Endothelial cell of umbilical vein (primary cell): ENCODE measurements around the gene STBD1. TPM values are rescaled to one million over a fixed set of nuclear protein-coding genes. Genes with fewer than 3 reads are reported as not detected.

Experiments used
- BruUV-seq: library from RNA; stranded (reverse); fragments of 400-500 nt; replicated peaks from 2 replicates; lab custom pipeline; 2021; lab: Mats Ljungman, UMichigan
- CTCF ChIA-PET: fragments of 300-600, 350-600 bp; sonication (Branson Sonifier 250); formaldehyde crosslinking; loops from one replicate; lab custom pipeline; 2021; ENCODE audit warnings: antibody characterized with exemption, inconsistent platforms; lab: Charles Lee
- POLR2A ChIA-PET: fragments of 300-600, 350-600 bp; sonication (Branson Sonifier 250); formaldehyde crosslinking; loops from one replicate; lab custom pipeline; 2021; ENCODE audit warnings: antibody characterized with exemption, inconsistent platforms; lab: Charles Lee
- DNase-seq: peaks from one replicate; pipeline ENCODE4 v3.0.0-alpha.2; 2011; ENCODE audit warnings: low read depth, low spot score
- FAIRE-seq: peaks from 2 replicates; lab custom pipeline; 2011; peaks lifted over from hg19 to GRCh38; lab: Jason Lieb, UNC
- H2AFZ ChIP-seq: 2 replicates; pipeline ENCODE4 v1.6.0; 2012; ENCODE audit warnings: low read depth, low read length, control low read depth, inconsistent platforms
- H3K27ac ChIP-seq: 2 replicates; pipeline ENCODE4 v1.5.1; 2011; ENCODE audit warnings: low read depth, mild to moderate bottlenecking, control low read depth, low read length, moderate library complexity; ENCODE audit not compliant: insufficient read depth
- H3K27me3 ChIP-seq, 2 experiments: 2 replicates each; pipeline versions ENCODE4 v1.6.0 to v1.6.1; 2011; ENCODE audit warnings: low read length in 2 of 2, mixed read lengths in 1 of 2; ENCODE audit not compliant: control insufficient read depth in 2 of 2, insufficient read depth in 2 of 2
- H3K36me3 ChIP-seq, 2 experiments: 2 replicates in 1 of 2; 3 replicates in 1 of 2; pipeline ENCODE4 v1.5.1; 2011; ENCODE audit warnings: low read length in 2 of 2, mild to moderate bottlenecking in 1 of 2, moderate library complexity in 1 of 2; ENCODE audit not compliant: control insufficient read depth in 2 of 2, insufficient read depth in 2 of 2; ENCODE audit errors: extremely low read depth in 1 of 2
- H3K4me1 ChIP-seq: 3 replicates; pipeline ENCODE4 v1.5.1; 2011; ENCODE audit warnings: mild to moderate bottlenecking, low read length; ENCODE audit not compliant: control insufficient read depth, insufficient read depth; ENCODE audit errors: extremely low read depth
- H3K4me2 ChIP-seq: 2 replicates; pipeline ENCODE4 v1.6.1; 2011; ENCODE audit warnings: low read length, control low read depth, mixed read lengths; ENCODE audit not compliant: insufficient read depth
- H3K4me3 ChIP-seq, 3 experiments: fragments of 200-600 bp in 1 of 3; sonication (generic), shearing (Covaris generic) in 1 of 3; replicated peaks in 1 of 3; 2 replicates each; pipeline ENCODE4 v1.5.1; 2011 to 2016; ENCODE audit warnings: control low read depth in 3 of 3, low read length in 3 of 3, mild to moderate bottlenecking in 2 of 3, inconsistent platforms in 1 of 3, low read depth in 1 of 3, moderate library complexity in 1 of 3; ENCODE audit not compliant: insufficient read depth in 1 of 3
- H3K79me2 ChIP-seq: 2 replicates; pipeline ENCODE4 v1.6.0; 2012; ENCODE audit warnings: low read length, inconsistent platforms; ENCODE audit not compliant: control insufficient read depth, insufficient read depth
- H3K9ac ChIP-seq: replicated peaks from 2 replicates; pipeline ENCODE3; 2011; ENCODE audit warnings: low read length, control low read depth; ENCODE audit not compliant: insufficient read depth; ENCODE audit errors: extremely low read depth
- H3K9me1 ChIP-seq: replicated peaks from 3 replicates; pipeline ENCODE4 v1.6.0; 2011; ENCODE audit warnings: mild to moderate bottlenecking, low read length; ENCODE audit not compliant: control insufficient read depth, insufficient read depth; ENCODE audit errors: extremely low read depth
- H3K9me3 ChIP-seq: replicated peaks from 2 replicates; pipeline ENCODE4 v1.5.1; 2012; ENCODE audit warnings: low read length, inconsistent platforms; ENCODE audit not compliant: control insufficient read depth, insufficient read depth
- H4K20me1 ChIP-seq: replicated peaks from 2 replicates; pipeline ENCODE3; 2011; ENCODE audit warnings: mild to moderate bottlenecking, low read length; ENCODE audit not compliant: control insufficient read depth, insufficient read depth; ENCODE audit errors: extremely low read depth
- EZH2 ChIP-seq: IDR thresholded peaks from 2 replicates; pipeline ENCODE4 v1.6.1; 2012; ENCODE audit warnings: borderline replicate concordance, low read depth, mild to moderate bottlenecking, moderate library complexity, low read length, inconsistent platforms; ENCODE audit not compliant: severe bottlenecking
- GATA2 ChIP-seq: IDR thresholded peaks from 2 replicates; pipeline ENCODE4 v1.7.0; 2011; ENCODE audit warnings: low read depth, mild to moderate bottlenecking, moderate library complexity, mixed read lengths, low read length; ENCODE audit not compliant: insufficient read length, insufficient read depth
- JUN ChIP-seq: IDR thresholded peaks from 2 replicates; pipeline ENCODE4 v1.6.1; 2011; ENCODE audit warnings: borderline replicate concordance, low read depth; ENCODE audit not compliant: insufficient read length, insufficient read depth
- MYC ChIP-seq: IDR thresholded peaks from one replicate; pipeline ENCODE4 v1.6.1; 2011; ENCODE audit warnings: mild to moderate bottlenecking, low read depth, low read length
- POLR2A ChIP-seq: IDR thresholded peaks from 2 replicates; pipeline ENCODE4 v1.6.1; 2012; ENCODE audit warnings: low read depth, mild to moderate bottlenecking, control low read depth, low read length
- POLR2AphosphoS5 ChIP-seq: IDR thresholded peaks from 2 replicates; pipeline ENCODE4 v1.6.1; 2012; ENCODE audit warnings: low read depth, mild to moderate bottlenecking, control low read depth, low read length, moderate library complexity; ENCODE audit not compliant: insufficient read depth
- dilution Hi-C: fragments of 300-500 bp; cut with MboI; formaldehyde crosslinking; loops from one replicate; pipeline ENCODE4 v1.15.0; 2019; ENCODE audit warnings: low sequenced_read_pairs; ENCODE audit not compliant: extremely low pct_ligation_motif_present
- intact Hi-C: fragments of 100-400 bp; cut with micrococcal nuclease; formaldehyde crosslinking; loops from one replicate; pipeline ENCODE4 v1.10.0; 2022
- polyA plus RNA-seq, 4 experiments: library from polyadenylated mRNA; depleted of rRNA in 3 of 4; stranded (reverse) in 3 of 4; unstranded in 1 of 4; fragments of >200 nt; gene quantifications; 2 replicates each; pipeline versions ENCODE4 v1.2.1 to v1.2.3, GENCODE V29; 2011 to 2012; ENCODE audit warnings: missing spikeins in 1 of 4
- total RNA-seq: library from RNA; stranded (reverse); gene quantifications from 2 replicates; pipeline ENCODE4 v1.2.3, GENCODE V29; 2021
- TF ChIP-seq, protein P1 (sequence below): IDR thresholded peaks from 2 replicates; pipeline ENCODE4 v1.6.1; 2011; ENCODE audit not compliant: insufficient read depth, insufficient read length

Gene STBD1
- total and polyA plus RNA-seq, 2 donors (not counting 3 experiments of a cell fraction or from before 2014, with no cell fraction given) = 0.18 to 0.29 TPM

DNA sequence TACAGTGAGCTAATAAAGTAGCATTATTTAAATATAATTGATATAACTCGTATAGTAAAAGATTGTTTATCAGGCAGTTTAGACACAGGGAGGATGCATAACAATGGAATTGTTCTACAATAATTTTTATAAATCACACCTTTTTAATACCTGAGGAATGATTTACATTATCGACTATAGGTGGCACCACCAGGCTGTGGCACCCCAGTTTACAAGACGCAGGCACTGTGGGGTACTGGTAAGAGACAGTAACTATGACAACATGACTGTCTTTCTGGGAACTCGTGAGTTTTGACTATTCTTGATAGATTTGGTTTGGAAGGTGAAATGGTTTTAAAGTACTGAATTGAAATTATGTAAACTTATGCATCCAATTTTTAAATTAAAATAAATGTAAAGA lies 27.1 kb upstream of the STBD1 start:
- no peak overlapping the region for H3K4me2 ChIP-seq
- H3K79me2 ChIP-seq = no peaks in the 10 kb centered on the region
- H2AFZ ChIP-seq = no peak overlapping the region
- no peaks in the 10 kb centered on the region for H3K9me1 ChIP-seq
- H3K36me3 ChIP-seq = no peaks in the 10 kb centered on the region
- no peak overlapping the region for H3K9ac ChIP-seq
- no peaks in the 10 kb centered on the region for H3K4me1 ChIP-seq
- H4K20me1 ChIP-seq = no peaks in the 10 kb centered on the region
- TF ChIP-seq JUN = no peak
- TF ChIP-seq, protein P1, sequence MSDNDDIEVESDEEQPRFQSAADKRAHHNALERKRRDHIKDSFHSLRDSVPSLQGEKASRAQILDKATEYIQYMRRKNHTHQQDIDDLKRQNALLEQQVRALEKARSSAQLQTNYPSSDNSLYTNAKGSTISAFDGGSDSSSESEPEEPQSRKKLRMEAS = no peak
- no peak for TF ChIP-seq POLR2A
- TF ChIP-seq POLR2AphosphoS5 = no peak
- TF ChIP-seq MYC = no peak
- TF ChIP-seq GATA2 = no peak
- no peak for TF ChIP-seq EZH2
- CTCF ChIA-PET = interaction anchor here (1.1 to 4.4 kb wide), 5 partner anchors 9 to 100 kb away, joined by 3 to 16 read pairs (median 4); no protein-coding TSS in a partner anchor
- no TSS peak for BruUV-seq
- POLR2A ChIA-PET = no interaction called here
- FAIRE-seq = no peak
- H3K27me3 ChIP-seq = peaks cover 3 to 11% of the 10 kb centered on the region in 2 experiments
- no peaks in the 10 kb centered on the region for H3K9me3 ChIP-seq
- DNase-seq = no peak
- H3K4me3 ChIP-seq = no peak overlapping the region
- intact Hi-C loops = no loop called here
- dilution Hi-C loops = no loop called here
- H3K27ac ChIP-seq = no peak overlapping the region
